Heart left ventricle (tissue), 16 donors: ENCODE data around the gene ABCC3. TPM values are rescaled to one million over a fixed set of nuclear protein-coding genes. Genes with fewer than 3 reads are reported as not detected.

Experiments used
- ATAC-seq, 4 donors: fragments of 200-7000 bp; cut with Tn5 transposase; one replicate each; pipeline ENCODE4 v1.9.1; 2020 to 2022; ENCODE audit warnings: moderate library complexity in 4 of 4, mild to moderate bottlenecking in 3 of 4, moderate number of reproducible peaks in 1 of 4
- DNase-seq, 5 donors: peaks; one replicate each; pipeline ENCODE4 v3.0.0-alpha.2; 2020
- H3K27ac ChIP-seq, 12 donors: fragments of 200-600 bp; sonication (generic) in 4 of 12; one replicate each; pipeline versions ENCODE4 v1.5.0 to v1.8.0; 2016 to 2022; ENCODE audit warnings: mild to moderate bottlenecking in 2 of 12
- H3K27me3 ChIP-seq, 9 donors: fragments of 200-600 bp; sonication (generic) in 2 of 9; one replicate each; pipeline versions ENCODE4 v1.5.1 to v1.8.0; 2016 to 2022; ENCODE audit warnings: mild to moderate bottlenecking in 3 of 9
- H3K36me3 ChIP-seq, 9 donors: fragments of 200-600 bp; sonication (generic) in 2 of 9; one replicate each; pipeline versions ENCODE4 v1.5.0 to v1.8.0; 2018 to 2022; ENCODE audit warnings: mild to moderate bottlenecking in 2 of 9
- H3K4me1 ChIP-seq, 12 donors: fragments of 200-600 bp; sonication (generic) in 4 of 12; one replicate each; pipeline versions ENCODE4 v1.5.0 to v1.8.0; 2016 to 2022; ENCODE audit warnings: mild to moderate bottlenecking in 3 of 12
- H3K4me3 ChIP-seq, 12 donors: fragments of 200-600 bp; sonication (generic) in 4 of 12; one replicate each; pipeline versions ENCODE4 v1.5.0 to v1.8.0; 2017 to 2022; ENCODE audit warnings: mild to moderate bottlenecking in 9 of 12, moderate library complexity in 4 of 12
- H3K9me3 ChIP-seq, 12 donors: fragments of 200-600 bp; sonication (generic) in 4 of 12; one replicate each; pipeline versions ENCODE4 v1.5.0 to v1.8.0; 2016 to 2022; ENCODE audit warnings: mild to moderate bottlenecking in 1 of 12
- POLR2A ChIP-seq, 2 donors: fragments of 450-650 bp; IDR thresholded peaks; one replicate each; pipeline ENCODE4 v1.6.1; 2017; ENCODE audit warnings: antibody characterized with exemption in 2 of 2, mild to moderate bottlenecking in 2 of 2, moderate library complexity in 2 of 2
- WGBS, 4 donors: extraction: QIAGEN DNeasy Blood & Tissue Kit in 2 of 4; methylation state at CpG; one replicate each; pipeline versions ENCODE4 v1.1.5 to v1.1.7; 2013 to 2018; 5-methylcytosine and 5-hydroxymethylcytosine counted together
- intact Hi-C, 10 donors: fragments of 100-400 bp; cut with DNase I; formaldehyde crosslinking; loops; one replicate each; pipeline versions ENCODE4 v1.11.1 to v1.14.2; 2022
- polyA plus RNA-seq, 2 donors: library from polyadenylated mRNA; stranded (reverse); fragments of 200-250 nt; gene quantifications; one replicate each; pipeline ENCODE4 v1.2.3, GENCODE V29; 2013
- total RNA-seq, 9 donors: library from RNA; depleted of rRNA in 2 of 9; stranded (reverse); fragments of >200 nt in 2 of 9; fragmentation: NEBNext Ultra II Directional in 3 of 9; extraction: Animal tissue kit (Norgen Biotek cat#: 25700) in 3 of 9; gene quantifications; one replicate each; pipeline versions ENCODE4 v1.1.0 to v1.2.4, GENCODE V29; 2016 to 2023
- TF ChIP-seq, protein P1 (sequence below), 12 donors: fragments of 200-600 bp; sonication (generic) in 4 of 12; IDR thresholded peaks; one replicate each; pipeline versions ENCODE4 v1.5.0 to v1.8.0; 2018 to 2022; ENCODE audit warnings: antibody characterized with exemption in 12 of 12, mild to moderate bottlenecking in 5 of 12
- donor health status: ischemic (EF 13 %, LVEDD 7.1; RV severe dilation, severe dysfunction).
- donor health status: healthy with polysubstance abuse.
- donor health status: DM: no; HTN: yes; CAD: no.
- donor health status: DM: no; HTN: no; CAD: no.
- donor health status: ischemic (EF 25% LVEDD 6.9; RV normal size, moderate dysfunction).
- donor health status: ischemic (EF 25% LVEDD 5.7; RV mildly dilated, moderate dysfunction).
- donor health status: healthy.
- donor health status: DM: yes; HTN: yes; CAD: no.
- donor health status: ischemic (EF 35%, LVEDD 5.7; RV mildly dilated, moderate dysfunction).
- donor health status: nonischemic (EF 11% LVEDD 7.7; RV severe dilation, severe dysfunction).
- donor health status: DM: yes; HTN: yes; CAD: no.
- donor health status: PGD.
- donor health status: ischemic (EF 29% LVEDD 5.4; RV normal size, mild dysfunction).
- donor health status: nonischemic (EF 23%, LVEDD 6.1; RV moderate dilation, normal function).

The ABCC3 gene
- total and polyA plus RNA-seq, 11 donors, result 0.20 to 21.6 (median 1.3) TPM; not detected in 1

GRCh38 chr17:50596191-50597037, 38.3 kb upstream of the ABCC3 start:
- Histone ChIP-seq H3K4me3 (no peak overlapping the region), H3K27ac (no peak overlapping the region), H3K4me1 (peaks cover 0 to 10% (median 0%) of the 10 kb centered on the region in 12 donors), H3K9me3 (no peaks in the 10 kb centered on the region), H3K36me3 (no peaks in the 10 kb centered on the region), H3K27me3 (no peaks in the 10 kb centered on the region)
- DNase-seq (no peak), ATAC-seq (no peak)
- intact Hi-C loops, result no loop called here
- no peak for TF ChIP-seq POLR2A (IDR thresholded peaks at IDR 0.05)
- TF ChIP-seq, protein P1, sequence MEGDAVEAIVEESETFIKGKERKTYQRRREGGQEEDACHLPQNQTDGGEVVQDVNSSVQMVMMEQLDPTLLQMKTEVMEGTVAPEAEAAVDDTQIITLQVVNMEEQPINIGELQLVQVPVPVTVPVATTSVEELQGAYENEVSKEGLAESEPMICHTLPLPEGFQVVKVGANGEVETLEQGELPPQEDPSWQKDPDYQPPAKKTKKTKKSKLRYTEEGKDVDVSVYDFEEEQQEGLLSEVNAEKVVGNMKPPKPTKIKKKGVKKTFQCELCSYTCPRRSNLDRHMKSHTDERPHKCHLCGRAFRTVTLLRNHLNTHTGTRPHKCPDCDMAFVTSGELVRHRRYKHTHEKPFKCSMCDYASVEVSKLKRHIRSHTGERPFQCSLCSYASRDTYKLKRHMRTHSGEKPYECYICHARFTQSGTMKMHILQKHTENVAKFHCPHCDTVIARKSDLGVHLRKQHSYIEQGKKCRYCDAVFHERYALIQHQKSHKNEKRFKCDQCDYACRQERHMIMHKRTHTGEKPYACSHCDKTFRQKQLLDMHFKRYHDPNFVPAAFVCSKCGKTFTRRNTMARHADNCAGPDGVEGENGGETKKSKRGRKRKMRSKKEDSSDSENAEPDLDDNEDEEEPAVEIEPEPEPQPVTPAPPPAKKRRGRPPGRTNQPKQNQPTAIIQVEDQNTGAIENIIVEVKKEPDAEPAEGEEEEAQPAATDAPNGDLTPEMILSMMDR (IDR thresholded peaks at IDR 0.05), result peak in 5 of 12 donors; percentile 6 to 30 (median 17)
- WGBS, 4 donors, result 76 to 78% (median 77%) methylated on average over 25 to 34 of the region's 34 CpGs

DNA sequence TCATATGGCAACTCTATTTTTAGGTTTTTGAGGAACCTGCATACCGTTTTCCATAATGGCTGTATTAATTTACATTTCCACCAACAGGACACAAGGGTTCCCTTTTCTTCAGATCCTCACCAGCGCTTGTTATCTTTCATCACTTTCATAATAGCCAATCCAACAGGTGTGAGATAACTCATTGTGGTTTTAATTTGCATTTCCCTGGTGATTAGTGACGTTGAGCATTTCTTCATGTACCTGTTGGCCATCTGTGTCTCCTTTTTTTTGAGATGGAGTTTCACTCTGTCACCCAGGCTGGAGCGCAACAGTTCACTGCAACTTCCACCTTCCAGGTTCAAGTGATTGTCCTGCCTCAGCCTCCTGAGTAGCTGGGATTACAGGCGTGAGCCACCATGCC, 36.2 kb upstream of the ABCC3 start:
- H3K4me1 ChIP-seq, result peaks cover 0 to 2% (median 0%) of the 10 kb centered on the region in 12 donors
- H3K36me3 ChIP-seq, result no peaks in the 10 kb centered on the region
- no peaks in the 10 kb centered on the region for H3K27me3 ChIP-seq
- ATAC-seq (no peak), DNase-seq (no peak)
- WGBS, 4 donors, result 76 to 89% (median 82%) methylated on average over 5 of the region's 5 CpGs
- no peak overlapping the region for H3K4me3 ChIP-seq
- intact Hi-C loops, result no loop called here
- no peak for TF ChIP-seq POLR2A (IDR thresholded peaks at IDR 0.05)
- TF ChIP-seq, protein P1 (IDR thresholded peaks at IDR 0.05), result no peak
- no peak overlapping the region for H3K27ac ChIP-seq
- no peaks in the 10 kb centered on the region for H3K9me3 ChIP-seq

- DNase-seq (no peak), ATAC-seq (no peak)
- Histone ChIP-seq H3K36me3 (no peaks in the 10 kb centered on the region), H3K9me3 (no peaks in the 10 kb centered on the region), H3K4me3 (no peak overlapping the region), H3K27me3 (no peaks in the 10 kb centered on the region), H3K4me1 (peaks cover 2 to 9% (median 7%) of the 10 kb centered on the region in 12 donors), H3K27ac (no peak overlapping the region)
- TF ChIP-seq, protein P1 (IDR thresholded peaks at IDR 0.05), result no peak
- TF ChIP-seq POLR2A (IDR thresholded peaks at IDR 0.05), result no peak
- WGBS, 4 donors, result 93 to 95% (median 94%) methylated on average over 7 to 15 of the region's 15 CpGs
- intact Hi-C loops, result no loop called here
Measured at GRCh38 chr17:50599606-50600005, 35.1 kb upstream of the ABCC3 start.

- TF ChIP-seq POLR2A (IDR thresholded peaks at IDR 0.05), result no peak
- TF ChIP-seq, protein P1 (IDR thresholded peaks at IDR 0.05), result no peak
- Histone ChIP-seq H3K9me3 (no peaks in the 10 kb centered on the region), H3K36me3 (no peaks in the 10 kb centered on the region), H3K4me1 (peaks cover 3 to 22% (median 18%) of the 10 kb centered on the region in 12 donors), H3K27me3 (peaks cover 0 to 11% (median 0%) of the 10 kb centered on the region in 9 donors), H3K4me3 (no peak overlapping the region), H3K27ac (no peak overlapping the region)
- WGBS, 4 donors, result 58 to 70% (median 61%) methylated on average over 12 to 13 of the region's 13 CpGs
- ATAC-seq (peak in 1 of 4 donors; percentile 14), DNase-seq (no peak)
- intact Hi-C loops, result no loop called here
Measured at GRCh38 chr17:50601823-50602375, 32.8 kb upstream of the ABCC3 start.
